ENCODE results near the gene C13orf46. TPM values are rescaled to one million over a fixed set of nuclear protein-coding genes. Genes with fewer than 3 reads are reported as not detected.

C13orf46 gene
- polyA plus RNA-seq, 1 donor (not counting 4 experiments of a cell fraction or from before 2014, with no cell fraction given) = not detected

DNA sequence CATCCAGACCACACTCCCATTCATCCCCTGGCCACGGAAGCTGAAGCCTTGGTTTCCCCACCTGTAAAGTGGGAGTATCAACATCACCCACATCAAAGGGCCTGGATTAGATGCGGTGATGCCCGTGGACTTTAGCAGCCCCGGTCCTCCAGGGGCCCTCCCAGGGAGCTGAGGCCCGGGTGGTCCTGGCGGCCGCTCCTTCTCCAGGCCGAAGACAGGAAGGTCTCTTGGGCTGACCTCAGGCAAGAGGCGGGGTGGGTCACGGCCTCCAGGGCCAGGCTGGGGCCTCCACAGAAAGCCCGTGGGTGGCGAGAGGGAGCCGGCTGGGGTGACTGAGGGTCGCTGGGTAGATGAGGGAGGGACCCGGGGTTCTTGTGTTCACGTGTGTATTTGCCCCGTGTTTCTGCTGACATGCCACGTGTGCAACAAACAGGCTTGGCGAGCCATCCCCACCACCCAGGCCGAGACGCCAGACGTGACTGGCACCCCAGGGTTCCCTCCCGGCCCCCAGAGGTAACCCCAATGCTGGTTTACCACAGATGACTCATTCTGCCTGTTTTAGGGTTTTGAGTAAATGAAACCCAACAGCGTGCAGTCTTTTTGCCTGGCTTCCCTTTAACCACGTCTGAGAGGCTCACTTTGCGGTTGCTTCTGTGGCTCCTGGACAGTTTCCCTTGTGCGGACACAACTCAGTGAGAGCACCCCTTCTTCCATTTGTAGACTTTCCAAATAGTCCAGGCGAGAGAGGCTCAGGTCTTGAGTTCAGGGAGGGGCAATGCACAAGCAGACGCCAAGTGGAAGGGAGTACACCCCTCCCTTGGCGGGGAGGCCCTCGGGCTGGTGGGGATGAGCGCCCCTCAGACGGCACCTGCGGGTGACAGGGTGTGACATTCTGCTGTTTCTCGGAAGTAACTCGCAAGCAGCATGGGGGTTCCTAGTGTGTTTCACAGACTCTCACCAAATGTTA is 42.9 kb downstream of the C13orf46 start:
- dilution Hi-C loops (cut with MboI; ENCODE audit: extremely low pct_ligation_motif_present, low sequenced_read_pairs) = no loop called here

DNA sequence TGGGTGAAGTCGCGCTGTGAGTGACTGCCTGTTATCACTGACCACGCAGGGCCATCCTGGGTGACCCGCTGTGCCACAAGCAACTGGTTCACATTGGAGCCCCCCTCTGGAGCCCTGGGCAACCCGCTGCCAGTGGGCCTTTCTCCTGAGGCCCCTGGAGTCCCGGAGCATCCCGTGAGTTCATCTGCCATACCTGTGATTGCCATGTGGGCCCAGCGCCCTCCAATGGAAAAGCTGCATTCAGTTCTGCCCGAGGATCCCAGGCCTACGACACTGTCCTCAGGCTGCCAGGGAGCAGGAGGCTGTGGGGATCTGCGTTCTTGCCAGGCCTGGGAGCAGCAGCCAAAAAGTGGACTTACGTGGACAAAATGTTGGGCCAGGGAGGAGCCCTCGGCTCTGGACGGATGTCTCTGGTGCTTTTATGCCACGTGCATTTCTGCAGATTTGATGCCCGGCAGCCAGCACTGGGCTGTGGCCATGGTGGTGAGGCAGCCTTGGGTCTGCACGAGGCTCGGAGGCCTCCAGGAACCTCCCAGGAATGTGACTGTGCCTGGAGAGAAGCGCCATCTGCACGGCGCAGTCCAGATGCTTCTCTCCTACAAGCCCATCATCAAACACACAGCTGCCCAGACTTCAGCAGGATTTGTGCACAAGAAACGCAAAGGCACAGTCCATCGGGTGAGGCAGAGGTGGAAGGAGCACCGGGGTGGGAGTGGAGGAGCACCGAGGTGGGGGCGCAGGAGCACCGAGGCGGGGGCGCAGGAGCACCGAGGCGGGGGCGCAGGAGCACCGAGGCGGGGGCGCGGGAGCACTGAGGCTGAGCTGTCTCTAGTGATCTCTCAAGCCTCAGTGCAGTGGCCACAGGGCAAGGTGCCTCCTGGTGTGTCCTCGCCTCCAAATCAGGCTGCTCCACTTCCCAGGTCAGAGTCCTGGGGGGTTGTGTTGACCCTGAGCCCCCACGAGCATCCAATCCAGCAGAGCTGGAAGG is 44.0 kb downstream of the C13orf46 start:
- DNase-seq (ENCODE audit: low read depth, low spot score) (no peak), FAIRE-seq (no peak)
- no peak overlapping the region for H3K4me2 ChIP-seq (ENCODE audit: control insufficient read depth, extremely low read depth, insufficient read depth, low read depth, low read length)
- H3K27ac ChIP-seq (ENCODE audit: control insufficient read depth, insufficient read depth, low read length) = no peak overlapping the region
- no peaks in the 10 kb centered on the region for H3K9me1 ChIP-seq (ENCODE audit: control insufficient read depth, extremely low read depth, insufficient read depth, low read length)
- H3K9ac ChIP-seq (ENCODE audit: control insufficient read depth, extremely low read depth, insufficient read depth, low read length) = no peak overlapping the region
- H4K20me1 ChIP-seq (ENCODE audit: control insufficient read depth, extremely low read depth, insufficient read depth, low read length) = no peaks in the 10 kb centered on the region
- H3K4me3 ChIP-seq (ENCODE audit: control insufficient read depth in 2 of 3, extremely low read depth in 1 of 3, insufficient read depth in 2 of 3, low read depth in 1 of 3, low read length in 3 of 3) = no peak overlapping the region
- H3K4me1 ChIP-seq (ENCODE audit: control insufficient read depth, extremely low read depth, insufficient read depth, low read length) = peaks cover 17% of the 10 kb centered on the region
- dilution Hi-C loops (cut with MboI; ENCODE audit: extremely low pct_ligation_motif_present, low sequenced_read_pairs) = no loop called here
- H3K27me3 ChIP-seq (ENCODE audit: control insufficient read depth, extremely low read depth, insufficient read depth, low read length) = peaks cover 28% of the 10 kb centered on the region
- TF ChIP-seq EZH2 (IDR thresholded peaks at IDR 0.05; ENCODE audit: low read length) = no peak
- TF ChIP-seq, protein P1, sequence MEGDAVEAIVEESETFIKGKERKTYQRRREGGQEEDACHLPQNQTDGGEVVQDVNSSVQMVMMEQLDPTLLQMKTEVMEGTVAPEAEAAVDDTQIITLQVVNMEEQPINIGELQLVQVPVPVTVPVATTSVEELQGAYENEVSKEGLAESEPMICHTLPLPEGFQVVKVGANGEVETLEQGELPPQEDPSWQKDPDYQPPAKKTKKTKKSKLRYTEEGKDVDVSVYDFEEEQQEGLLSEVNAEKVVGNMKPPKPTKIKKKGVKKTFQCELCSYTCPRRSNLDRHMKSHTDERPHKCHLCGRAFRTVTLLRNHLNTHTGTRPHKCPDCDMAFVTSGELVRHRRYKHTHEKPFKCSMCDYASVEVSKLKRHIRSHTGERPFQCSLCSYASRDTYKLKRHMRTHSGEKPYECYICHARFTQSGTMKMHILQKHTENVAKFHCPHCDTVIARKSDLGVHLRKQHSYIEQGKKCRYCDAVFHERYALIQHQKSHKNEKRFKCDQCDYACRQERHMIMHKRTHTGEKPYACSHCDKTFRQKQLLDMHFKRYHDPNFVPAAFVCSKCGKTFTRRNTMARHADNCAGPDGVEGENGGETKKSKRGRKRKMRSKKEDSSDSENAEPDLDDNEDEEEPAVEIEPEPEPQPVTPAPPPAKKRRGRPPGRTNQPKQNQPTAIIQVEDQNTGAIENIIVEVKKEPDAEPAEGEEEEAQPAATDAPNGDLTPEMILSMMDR (optimal IDR thresholded peaks at IDR 0.05 in 1 of 3, IDR thresholded peaks at IDR 0.05 in 1 of 3, conservative IDR thresholded peaks at IDR 0.05 in 1 of 3; ENCODE audit: extremely low read depth in 1 of 3, insufficient read depth in 2 of 3, low read length in 3 of 3) = no peak
- no peaks in the 10 kb centered on the region for H3K36me3 ChIP-seq (ENCODE audit: control insufficient read depth in 2 of 2, extremely low read depth in 1 of 2, insufficient read depth in 2 of 2, low read length in 2 of 2)
- no peak overlapping the region for H2AFZ ChIP-seq (ENCODE audit: control insufficient read depth, low read length)
- no peaks in the 10 kb centered on the region for H3K79me2 ChIP-seq (ENCODE audit: control insufficient read depth, insufficient read depth, low read length)
- no peaks in the 10 kb centered on the region for H3K9me3 ChIP-seq (ENCODE audit: control insufficient read depth, low read depth, low read length)

More for the DNA sequence above, 42.9 kb downstream of the C13orf46 start:
- Histone ChIP-seq H3K9ac (ENCODE audit: control insufficient read depth, extremely low read depth, insufficient read depth, low read length) (no peak overlapping the region), H3K9me3 (ENCODE audit: control insufficient read depth, low read depth, low read length) (no peaks in the 10 kb centered on the region), H3K4me1 (ENCODE audit: control insufficient read depth, extremely low read depth, insufficient read depth, low read length) (peaks cover 17% of the 10 kb centered on the region), H2AFZ (ENCODE audit: control insufficient read depth, low read length) (no peak overlapping the region), H3K9me1 (ENCODE audit: control insufficient read depth, extremely low read depth, insufficient read depth, low read length) (no peaks in the 10 kb centered on the region), H3K79me2 (ENCODE audit: control insufficient read depth, insufficient read depth, low read length) (no peaks in the 10 kb centered on the region), H3K4me3 (ENCODE audit: control insufficient read depth in 2 of 3, extremely low read depth in 1 of 3, insufficient read depth in 2 of 3, low read depth in 1 of 3, low read length in 3 of 3) (no peak overlapping the region), H3K4me2 (ENCODE audit: control insufficient read depth, extremely low read depth, insufficient read depth, low read depth, low read length) (no peak overlapping the region), H3K36me3 (ENCODE audit: control insufficient read depth in 2 of 2, extremely low read depth in 1 of 2, insufficient read depth in 2 of 2, low read length in 2 of 2) (no peaks in the 10 kb centered on the region), H4K20me1 (ENCODE audit: control insufficient read depth, extremely low read depth, insufficient read depth, low read length) (no peaks in the 10 kb centered on the region), H3K27me3 (ENCODE audit: control insufficient read depth, extremely low read depth, insufficient read depth, low read length) (peaks cover 28% of the 10 kb centered on the region), H3K27ac (ENCODE audit: control insufficient read depth, insufficient read depth, low read length) (no peak overlapping the region)
- no peak for FAIRE-seq
- no peak for DNase-seq (ENCODE audit: low read depth, low spot score)
- TF ChIP-seq, protein P1 (optimal IDR thresholded peaks at IDR 0.05 in 1 of 3, IDR thresholded peaks at IDR 0.05 in 1 of 3, conservative IDR thresholded peaks at IDR 0.05 in 1 of 3; ENCODE audit: extremely low read depth in 1 of 3, insufficient read depth in 2 of 3, low read length in 3 of 3) = no peak
- TF ChIP-seq EZH2 (IDR thresholded peaks at IDR 0.05; ENCODE audit: low read length) = no peak
